Adrenal gland (tissue), 12 donors: ENCODE measurements around the gene OPRM1. TPM values are rescaled to one million over a fixed set of nuclear protein-coding genes. Genes with fewer than 3 reads are reported as not detected.

Experiments
- DNase-seq, 7 donors: peaks; one replicate each; pipeline ENCODE4 v3.0.0-alpha.2; 2019 to 2020
- H3K27ac ChIP-seq, 5 donors: fragments of 200-600 bp; sonication (generic) in 4 of 5; 1 replicate in 3 of 5; 2 replicates in 2 of 5; pipeline versions ENCODE4 v1.5.1 to v1.8.0; 2016 to 2020; ENCODE audit warnings: mild to moderate bottlenecking in 1 of 5
- H3K27me3 ChIP-seq: fragments of 200-600 bp; 2 replicates; pipeline ENCODE4 v1.8.0; 2021
- H3K36me3 ChIP-seq, 2 donors: fragments of 200-600 bp; replicated peaks in 1 of 2; 1 replicate in 1 of 2; 2 replicates in 1 of 2; pipeline versions ENCODE4 v1.5.1 to v1.8.0; 2018 to 2022
- H3K4me1 ChIP-seq, 2 donors: fragments of 200-600 bp; replicated peaks in 1 of 2; 1 replicate in 1 of 2; 2 replicates in 1 of 2; pipeline versions ENCODE4 v1.5.1 to v1.8.0; 2018 to 2021
- H3K4me3 ChIP-seq, 4 donors: fragments of 200-600 bp; sonication (generic) in 3 of 4; one replicate each; pipeline ENCODE4 v1.5.1; 2016 to 2018
- H3K9me3 ChIP-seq, 3 donors: fragments of 200-600 bp; sonication (generic) in 1 of 3; replicated peaks in 1 of 3; 1 replicate in 2 of 3; 2 replicates in 1 of 3; pipeline versions ENCODE4 v1.5.1 to v1.8.0; 2016 to 2021
- CTCF ChIP-seq, 6 experiments: fragments of 450-650 bp in 4 of 6; fragments of 200-600 bp in 2 of 6; sonication (generic) in 1 of 6; IDR thresholded peaks; 1 replicate in 5 of 6; 2 replicates in 1 of 6; pipeline versions ENCODE4 v1.5.1 to v1.8.0; 2016 to 2021; ENCODE audit warnings: antibody characterized with exemption in 6 of 6, mild to moderate bottlenecking in 2 of 6, moderate library complexity in 1 of 6
- POLR2A ChIP-seq, 2 donors: fragments of 450-650 bp; IDR thresholded peaks; one replicate each; pipeline ENCODE4 v1.6.1; 2017; ENCODE audit warnings: antibody characterized with exemption in 2 of 2, mild to moderate bottlenecking in 2 of 2, moderate library complexity in 1 of 2
- WGBS, 4 donors: extraction: QIAGEN DNeasy Blood & Tissue Kit in 2 of 4; methylation state at CpG; one replicate each; pipeline versions ENCODE4 v1.1.5 to v1.1.7; 2013 to 2017; 5-methylcytosine and 5-hydroxymethylcytosine counted together
- intact Hi-C, 2 donors: fragments of 100-400 bp; cut with DNase I; formaldehyde crosslinking; loops; one replicate each; pipeline versions ENCODE4 v1.14.1 to v1.15.0; 2022 to 2023
- polyA plus RNA-seq, 3 donors: library from polyadenylated mRNA; stranded (reverse); fragments of 200-250 nt in 2 of 3; fragments of 350-450 nt in 1 of 3; fragmentation: Illumina TruSeq in 1 of 3; extraction: RNeasy Lipid Tissue Mini Kit (QIAGEN cat#74804) in 1 of 3; gene quantifications; one replicate each; pipeline ENCODE4 v1.2.3, GENCODE V29; 2013 to 2014
- total RNA-seq, 9 donors: library from RNA; depleted of rRNA in 4 of 9; stranded (reverse); fragments of >200 nt in 4 of 9; fragments of 120-200 nt in 1 of 9; fragmentation: NEBNext Ultra II Directional in 1 of 9; extraction: Animal tissue kit (Norgen Biotek cat#: 25700) in 1 of 9; gene quantifications; one replicate each; pipeline versions ENCODE4 v1.1.0 to v1.2.4, GENCODE V29; 2013 to 2023
- donor health status: healthy with polysubstance abuse.
- donor health status: Bipolar disorder and iron deficiency.
- donor health status: DM: yes; HTN: yes; CAD: no.
- donor health status: DM: no; HTN: no; CAD: no.
- donor health status: DM: no; HTN: no; CAD: no.
- donor health status: DM: yes; HTN: yes; CAD: no.

The OPRM1 gene
- total and polyA plus RNA-seq, 12 donors = 0.19 to 3.5 (median 1.0) TPM; not detected in 4

GRCh38 chr6:154230910-154231595 is 192.0 kb downstream of the OPRM1 start:
- H3K27ac ChIP-seq = no peak overlapping the region
- DNase-seq = no peak
- H3K27me3 ChIP-seq = no peaks in the 10 kb centered on the region
- peaks cover 0 to 7% (median 0%) of the 10 kb centered on the region in 3 donors for H3K9me3 ChIP-seq
- no peak overlapping the region for H3K4me3 ChIP-seq
- H3K4me1 ChIP-seq = no peaks in the 10 kb centered on the region
- intact Hi-C loops = no loop called here
- 86 to 93% (median 88%) methylated on average over 5 of the region's 5 CpGs for WGBS, 4 donors
- H3K36me3 ChIP-seq = no peaks in the 10 kb centered on the region
- no peak for TF ChIP-seq CTCF (IDR thresholded peaks at IDR 0.05)
- TF ChIP-seq POLR2A (IDR thresholded peaks at IDR 0.05) = no peak

- no peak for DNase-seq
- Histone ChIP-seq H3K27ac (no peak overlapping the region), H3K4me3 (no peak overlapping the region), H3K9me3 (peaks cover 0 to 7% (median 0%) of the 10 kb centered on the region in 3 donors), H3K4me1 (no peaks in the 10 kb centered on the region), H3K27me3 (no peaks in the 10 kb centered on the region), H3K36me3 (no peaks in the 10 kb centered on the region)
- WGBS, 4 donors = 71 to 84% (median 76%) methylated on average over 7 of the region's 7 CpGs
- intact Hi-C loops = no loop called here
- TF ChIP-seq CTCF (IDR thresholded peaks at IDR 0.05) (no peak), POLR2A (IDR thresholded peaks at IDR 0.05) (no peak)
Observed at GRCh38 chr6:154232013-154232910, 193.2 kb downstream of the OPRM1 start.

- WGBS, 4 donors = 88 to 92% (median 90%) methylated on average over 2 of the region's 2 CpGs
- intact Hi-C loops = no loop called here
Observed at GRCh38 chr6:154233383-154233782, 194.3 kb downstream of the OPRM1 start.

More at GRCh38 chr6:154233383-154233782, 194.3 kb downstream of the OPRM1 start:
- H3K27ac ChIP-seq = no peak overlapping the region
- no peak for TF ChIP-seq CTCF (IDR thresholded peaks at IDR 0.05)
- no peak for TF ChIP-seq POLR2A (IDR thresholded peaks at IDR 0.05)
- no peaks in the 10 kb centered on the region for H3K27me3 ChIP-seq
- no peaks in the 10 kb centered on the region for H3K4me1 ChIP-seq
- DNase-seq = no peak
- no peaks in the 10 kb centered on the region for H3K36me3 ChIP-seq
- no peak overlapping the region for H3K4me3 ChIP-seq
- H3K9me3 ChIP-seq = peaks cover 0 to 7% (median 0%) of the 10 kb centered on the region in 3 donors
